HG02610 (cell line): ENCODE data around the gene AFF3.

Source experiments
- ATAC-seq: cut with Tn5 transposase; IDR thresholded peaks from one replicate; pipeline ENCODE4 v1.9.1; 2021; ENCODE audit warnings: mild to moderate bottlenecking, moderate library complexity; ENCODE audit not compliant: unreplicated experiment

AFF3 gene

DNA sequence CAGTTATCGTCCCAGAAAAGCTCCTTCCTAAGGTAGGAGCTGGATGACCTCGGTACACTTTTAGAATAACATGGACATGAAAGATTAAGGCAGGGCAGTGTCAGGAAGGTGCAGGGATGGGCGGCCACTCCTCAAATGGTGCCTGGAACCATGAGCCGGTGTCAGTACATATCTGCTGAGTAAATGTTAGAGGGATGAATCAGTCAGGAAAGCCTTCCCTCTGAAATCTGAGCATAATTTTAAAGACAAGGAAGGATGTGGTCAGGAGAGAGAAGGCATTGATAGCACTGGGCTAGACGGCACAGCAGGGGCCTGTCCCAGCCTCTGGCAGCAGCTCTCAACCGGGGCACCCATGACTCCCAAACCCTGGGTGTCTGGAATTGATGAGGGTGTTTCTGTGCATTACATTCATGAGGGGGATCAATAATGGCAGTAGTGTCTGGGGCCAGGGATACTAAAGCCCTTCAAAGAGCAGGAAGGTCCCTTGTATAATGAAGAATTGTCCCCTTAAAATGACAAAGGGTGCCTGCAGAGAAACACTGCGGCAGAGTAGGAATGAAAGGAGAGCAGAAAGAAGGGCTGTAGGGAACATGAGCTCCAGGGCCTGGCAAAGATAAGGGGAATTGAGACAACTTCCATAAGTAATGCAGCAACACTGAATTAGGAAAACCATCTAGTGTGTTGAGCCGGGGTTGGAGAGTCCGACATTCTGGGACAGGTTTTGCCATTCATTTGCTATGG, 490.3 kb downstream of the AFF3 start:
- ATAC-seq: no peak

DNA sequence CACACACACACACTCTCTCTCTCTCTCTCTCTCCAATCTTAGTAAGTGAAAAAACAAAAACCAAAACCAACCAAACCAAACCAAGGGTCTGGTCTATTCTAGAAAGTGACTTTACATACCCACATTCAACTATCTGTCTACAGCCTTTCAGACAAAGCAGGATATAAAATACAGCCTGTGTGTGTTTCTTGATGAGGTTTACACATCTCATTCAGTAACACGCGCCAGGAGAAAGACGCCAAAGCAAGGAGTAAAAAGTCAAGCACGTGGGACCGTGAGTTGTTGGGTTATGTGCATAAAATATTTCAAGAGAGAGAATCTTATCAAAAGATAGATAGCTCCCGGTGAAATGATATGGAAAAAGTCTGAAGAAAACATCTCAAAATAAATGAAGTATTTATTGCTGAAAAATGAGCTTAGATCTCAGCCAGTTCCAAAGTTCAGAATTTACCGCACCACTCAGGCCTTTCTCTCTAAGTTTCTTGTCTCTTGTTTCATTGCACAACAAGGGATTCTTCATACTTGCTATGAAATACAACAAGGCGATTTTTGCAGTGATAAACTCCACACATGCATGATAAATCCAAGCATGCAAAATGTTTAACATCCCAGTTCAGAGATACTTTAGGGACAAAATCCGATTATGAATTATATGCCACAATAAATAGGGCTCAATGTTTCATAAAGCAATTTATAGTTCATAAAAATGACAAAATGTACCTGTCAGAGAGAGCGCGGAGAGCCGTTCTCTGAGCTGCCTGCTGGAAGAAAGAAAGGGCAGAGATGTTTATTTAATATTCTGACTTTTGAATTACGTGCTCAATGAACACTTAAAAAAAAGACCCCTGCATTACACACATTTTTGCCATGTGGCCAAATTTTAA, 493.2 kb downstream of the AFF3 start:
- no peak for ATAC-seq

DNA sequence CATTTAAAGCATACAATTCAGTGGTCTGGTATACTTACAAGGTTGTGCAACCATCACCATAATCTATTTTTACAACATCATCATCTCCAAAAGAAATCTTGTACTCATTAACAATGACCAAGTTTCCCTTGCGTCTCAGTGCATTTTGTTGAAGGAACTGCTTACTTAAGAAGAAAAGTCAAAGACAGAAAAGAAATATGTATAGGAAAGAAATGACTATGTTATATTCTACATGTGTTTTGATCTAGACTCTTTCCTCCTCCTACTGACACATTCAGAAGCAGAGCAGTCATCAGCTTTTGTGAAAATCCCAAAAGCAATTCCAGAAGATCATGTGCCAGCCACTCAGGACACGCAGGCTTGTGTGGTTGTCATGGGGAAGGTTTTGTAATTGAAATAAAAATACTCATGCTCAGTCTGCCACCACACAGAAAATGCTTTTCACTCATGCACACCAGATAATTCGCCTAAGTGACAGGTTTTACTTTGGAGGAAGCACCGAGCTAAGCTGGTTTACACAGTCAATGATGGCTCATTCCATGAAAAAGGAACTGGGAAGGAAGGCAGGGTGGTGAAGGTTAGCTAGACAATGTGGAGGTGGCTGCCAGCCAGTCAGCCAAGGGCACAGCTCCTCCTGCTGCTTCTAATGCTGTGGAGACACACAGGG, 494.1 kb downstream of the AFF3 start:
- ATAC-seq: no peak

- no peak for ATAC-seq
These were observed 496.4 kb downstream of the AFF3 start for GRCh38 chr2:99645960-99646359.

GRCh38 chr2:99644419-99644787, 498.0 kb downstream of the AFF3 start:
- no peak for ATAC-seq

- no peak for ATAC-seq
These were observed 498.5 kb downstream of the AFF3 start for GRCh38 chr2:99643787-99644418.

GRCh38 chr2:99641999-99642398, 500.4 kb downstream of the AFF3 start:
- ATAC-seq: no peak

DNA sequence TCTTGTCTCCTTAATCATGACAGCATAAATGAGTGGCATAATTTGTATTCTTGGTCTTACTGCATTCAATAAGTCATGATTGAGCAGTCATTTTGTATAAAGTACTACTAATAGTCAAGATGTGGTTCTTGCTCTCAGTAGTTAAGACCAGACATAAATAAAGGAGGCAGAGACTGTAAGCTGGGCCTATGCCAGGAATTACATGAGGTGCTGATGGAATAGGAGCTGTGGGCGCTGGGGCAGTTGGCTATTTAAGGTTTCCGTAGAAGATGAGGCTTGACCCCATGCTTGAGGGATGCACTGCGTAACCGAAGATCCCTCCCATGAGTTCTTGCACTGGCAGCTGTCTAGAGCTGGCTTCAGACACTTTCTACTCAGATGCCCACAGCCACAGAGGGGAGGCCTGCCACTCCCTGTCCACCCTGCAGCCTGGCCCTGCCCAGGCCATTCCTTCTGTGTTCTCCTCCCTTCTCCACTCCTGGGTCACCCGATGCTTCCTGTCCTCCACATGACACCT, 501.7 kb downstream of the AFF3 start:
- ATAC-seq: no peak

DNA sequence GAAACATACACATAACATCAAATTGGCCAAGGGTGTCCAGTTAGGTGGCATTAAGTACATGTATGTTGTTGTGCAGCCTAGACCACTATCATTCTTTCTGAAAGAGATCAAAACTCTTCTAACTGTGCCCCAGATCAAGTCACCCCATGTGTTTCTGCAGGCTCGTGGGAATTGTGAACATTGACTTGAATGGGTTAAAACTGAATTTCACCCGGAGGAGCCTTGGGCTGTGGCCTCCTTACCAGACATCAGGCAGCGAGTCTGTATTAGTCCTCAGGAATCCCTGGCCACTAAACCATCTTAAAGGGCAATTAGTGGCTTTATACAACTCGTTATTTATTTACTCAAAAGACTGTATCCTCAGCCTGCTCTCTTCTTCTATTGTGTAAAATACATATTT, 503.6 kb downstream of the AFF3 start:
- ATAC-seq: no peak

- ATAC-seq: no peak
These were observed 505.2 kb downstream of the AFF3 start for GRCh38 chr2:99637159-99637697.

GRCh38 chr2:99636144-99637034, 506.0 kb downstream of the AFF3 start:
- ATAC-seq: no peak

DNA sequence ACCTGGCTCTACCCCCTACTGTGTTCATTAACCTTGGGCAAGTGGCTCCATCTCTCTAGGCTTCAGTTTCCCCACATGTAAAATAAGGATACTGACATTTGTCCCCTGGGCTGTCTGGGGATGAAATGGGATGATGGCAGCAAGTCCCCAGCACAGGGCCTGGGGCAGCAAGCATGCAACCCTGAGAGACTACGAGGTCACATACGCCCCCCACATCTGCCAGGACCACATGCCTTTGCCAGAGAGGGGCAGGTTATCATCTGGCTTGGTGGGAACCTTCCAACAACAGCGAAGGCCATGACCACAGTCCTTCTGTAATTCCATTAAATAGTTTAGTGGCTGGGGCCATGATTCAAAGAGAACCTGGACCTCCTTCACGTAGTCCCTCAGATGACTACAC, 506.7 kb downstream of the AFF3 start:
- no peak for ATAC-seq

DNA sequence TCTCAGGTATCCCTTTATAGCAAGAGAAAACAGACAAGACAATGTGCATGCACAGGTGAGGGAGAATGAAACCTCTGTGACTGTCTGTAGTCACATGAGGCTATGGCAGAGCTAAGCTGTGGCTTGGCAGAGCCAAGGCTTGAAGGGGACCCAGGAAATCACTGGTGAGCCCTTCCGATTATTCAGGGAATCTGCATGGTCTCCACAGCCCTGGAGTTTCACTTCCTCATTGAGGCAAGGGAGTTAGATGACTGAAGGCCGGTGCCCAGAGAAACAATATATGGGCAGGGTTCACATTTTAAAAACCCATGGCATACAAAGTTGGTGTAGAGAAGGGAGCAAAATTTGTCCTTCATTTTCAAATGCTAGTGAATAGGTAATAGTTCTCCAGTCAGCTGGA, 508.2 kb downstream of the AFF3 start:
- ATAC-seq: no peak

- ATAC-seq: no peak
These were observed 510.7 kb downstream of the AFF3 start for GRCh38 chr2:99631700-99632099.

DNA sequence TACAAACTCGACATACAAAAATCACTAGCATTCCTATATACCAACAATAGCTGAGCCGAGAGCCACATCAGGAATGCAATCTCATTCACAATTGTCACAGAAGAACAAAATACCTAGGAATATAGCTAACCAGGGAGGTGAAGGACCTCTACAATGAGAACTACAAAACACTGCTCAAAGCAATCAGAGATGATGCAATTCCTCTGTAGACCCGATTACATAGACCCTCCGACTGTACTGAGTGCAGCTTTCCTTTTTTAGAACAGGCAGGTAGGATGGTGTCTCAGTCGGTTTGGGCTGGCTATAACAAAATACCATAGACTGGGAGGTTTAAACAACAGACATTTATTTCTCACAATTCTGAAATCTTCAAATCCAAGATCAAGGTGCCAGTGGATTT, 513.1 kb downstream of the AFF3 start:
- no peak for ATAC-seq

DNA sequence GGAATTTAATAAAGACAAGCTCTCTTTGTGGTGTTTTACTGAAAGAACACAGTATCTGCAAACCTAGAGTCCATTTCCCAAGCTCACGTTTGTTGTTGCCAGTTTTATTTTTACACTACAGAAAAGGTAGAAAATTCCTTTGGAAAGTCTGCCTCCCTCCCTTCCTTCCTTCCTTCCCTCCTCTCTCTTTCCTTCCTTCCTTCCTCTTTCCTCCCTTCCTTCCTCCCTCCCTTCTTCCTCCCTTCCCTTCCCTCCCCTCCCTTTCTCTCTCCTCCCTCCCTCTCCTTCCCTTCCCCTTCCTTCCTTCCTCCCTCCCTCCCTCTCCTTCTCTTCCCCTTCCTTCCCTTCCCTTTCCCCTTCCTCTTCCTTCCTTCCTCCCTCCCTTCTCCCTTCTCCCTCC, 516.2 kb downstream of the AFF3 start:
- ATAC-seq: no peak

DNA sequence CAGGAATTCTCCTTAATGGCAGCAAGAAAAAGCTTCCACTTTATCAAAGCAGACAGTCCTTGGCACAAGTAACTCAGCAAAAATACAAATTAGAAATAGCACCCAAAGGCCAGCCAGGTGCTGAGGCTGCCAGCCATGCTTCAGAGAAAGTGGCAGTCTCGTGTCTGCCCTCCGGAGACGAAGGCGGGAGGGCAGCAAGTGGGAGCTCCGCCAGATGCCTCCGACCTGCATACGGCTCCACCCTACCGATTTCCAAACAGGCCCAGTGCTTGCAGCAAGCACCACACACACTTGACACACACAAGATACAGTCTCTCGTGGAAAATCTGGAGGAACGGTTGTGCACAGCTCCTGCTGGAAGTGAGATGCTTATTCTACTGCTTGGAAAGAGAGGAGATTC, 517.7 kb downstream of the AFF3 start:
- no peak for ATAC-seq

DNA sequence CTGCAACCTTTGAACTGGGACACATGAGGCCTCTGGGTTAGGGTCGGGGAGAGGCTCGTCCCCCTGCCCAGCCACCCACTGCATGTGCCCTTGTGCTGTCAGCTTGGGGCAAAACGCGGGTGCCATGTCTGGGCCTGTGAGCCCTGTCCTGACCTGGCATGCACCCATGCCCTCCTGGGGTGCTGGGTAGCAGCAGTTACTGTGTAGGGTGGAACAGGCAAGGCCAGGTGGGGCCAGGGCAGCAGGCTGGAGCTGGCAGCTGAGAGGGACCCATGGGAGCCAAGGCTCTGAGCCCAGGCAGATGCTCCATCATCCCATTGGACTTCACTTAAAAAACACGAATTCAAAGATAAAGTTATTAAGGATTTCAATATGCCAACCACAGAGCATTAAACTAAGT, 518.8 kb downstream of the AFF3 start:
- ATAC-seq: no peak

GRCh38 chr2:99623035-99623434, 519.4 kb downstream of the AFF3 start:
- no peak for ATAC-seq

- ATAC-seq: no peak
These were observed 519.9 kb downstream of the AFF3 start for GRCh38 chr2:99622534-99622933.
